ENCODE results near the gene TMPRSS5. TPM values are rescaled to one million over a fixed set of nuclear protein-coding genes. Genes with fewer than 3 reads are reported as not detected.

Gene TMPRSS5
- total and polyA plus RNA-seq, 3 donors from 2014 or later, result 1.4 to 2.2 (median 1.5) TPM

GRCh38 chr11:113730887-113731726 is 25.0 kb upstream of the TMPRSS5 start:
- Histone ChIP-seq H3K9me3 (no peaks in the 10 kb centered on the region), H3K4me3 (no peak overlapping the region), H3K4me1 (peaks cover 6% of the 10 kb centered on the region), H3K27ac (no peak overlapping the region), H3K36me3 (ENCODE audit: low read depth, missing control alignments) (no peaks in the 10 kb centered on the region), H3K27me3 (no peaks in the 10 kb centered on the region)
- 35 to 54% methylated on average over 4 of the region's 4 CpGs for WGBS, 2 donors
- intact Hi-C loops (cut with DNase I; ENCODE audit: low total_unique reads), result no loop called here
- TF ChIP-seq POLR2A (IDR thresholded peaks at IDR 0.05) (no peak), CTCF (IDR thresholded peaks at IDR 0.05) (peak in 1 of 3 experiments; percentile 37)
- DNase-seq, result peak; percentile 65

- WGBS, 2 donors, result 75 to 77% methylated on average over 5 of the region's 5 CpGs
Measured at GRCh38 chr11:113729456-113729855, 23.3 kb upstream of the TMPRSS5 start.

GRCh38 chr11:113728814-113729213 is 22.7 kb upstream of the TMPRSS5 start:
- Histone ChIP-seq H3K36me3 (ENCODE audit: low read depth, missing control alignments) (no peaks in the 10 kb centered on the region), H3K9me3 (no peaks in the 10 kb centered on the region), H3K4me1 (peaks cover 6% of the 10 kb centered on the region), H3K4me3 (no peak overlapping the region), H3K27me3 (no peaks in the 10 kb centered on the region), H3K27ac (no peak overlapping the region)
- TF ChIP-seq POLR2A (IDR thresholded peaks at IDR 0.05) (no peak), CTCF (IDR thresholded peaks at IDR 0.05) (no peak)
- no peak for DNase-seq
- intact Hi-C loops (cut with DNase I; ENCODE audit: low total_unique reads), result no loop called here
- 90 to 92% methylated on average over 3 of the region's 3 CpGs for WGBS, 2 donors

More at GRCh38 chr11:113729456-113729855, 23.3 kb upstream of the TMPRSS5 start:
- no peaks in the 10 kb centered on the region for H3K9me3 ChIP-seq
- H3K27me3 ChIP-seq, result no peaks in the 10 kb centered on the region
- H3K36me3 ChIP-seq (ENCODE audit: low read depth, missing control alignments), result no peaks in the 10 kb centered on the region
- no peak for TF ChIP-seq POLR2A (IDR thresholded peaks at IDR 0.05)
- no peak for TF ChIP-seq CTCF (IDR thresholded peaks at IDR 0.05)
- H3K4me1 ChIP-seq, result peaks cover 6% of the 10 kb centered on the region
- DNase-seq, result no peak
- intact Hi-C loops (cut with DNase I; ENCODE audit: low total_unique reads), result no loop called here
- H3K4me3 ChIP-seq, result no peak overlapping the region
- H3K27ac ChIP-seq, result no peak overlapping the region

GRCh38 chr11:113725913-113726312 is 19.8 kb upstream of the TMPRSS5 start:
- no peak overlapping the region for H3K27ac ChIP-seq
- H3K9me3 ChIP-seq, result no peaks in the 10 kb centered on the region
- intact Hi-C loops (cut with DNase I; ENCODE audit: low total_unique reads), result no loop called here
- H3K4me1 ChIP-seq, result peaks cover 12% of the 10 kb centered on the region
- WGBS, 2 donors, result 92 to 94% methylated on average over 3 of the region's 3 CpGs
- no peaks in the 10 kb centered on the region for H3K36me3 ChIP-seq (ENCODE audit: low read depth, missing control alignments)
- no peak for DNase-seq
- no peak for TF ChIP-seq POLR2A (IDR thresholded peaks at IDR 0.05)
- TF ChIP-seq CTCF (IDR thresholded peaks at IDR 0.05), result no peak
- H3K4me3 ChIP-seq, result no peak overlapping the region
- no peaks in the 10 kb centered on the region for H3K27me3 ChIP-seq

- no peak for DNase-seq
- Histone ChIP-seq H3K36me3 (ENCODE audit: low read depth, missing control alignments) (no peaks in the 10 kb centered on the region), H3K4me3 (no peak overlapping the region), H3K27ac (no peak overlapping the region), H3K27me3 (no peaks in the 10 kb centered on the region), H3K9me3 (no peaks in the 10 kb centered on the region), H3K4me1 (peaks cover 7% of the 10 kb centered on the region)
- TF ChIP-seq POLR2A (IDR thresholded peaks at IDR 0.05) (no peak), CTCF (IDR thresholded peaks at IDR 0.05) (no peak)
- intact Hi-C loops (cut with DNase I; ENCODE audit: low total_unique reads), result no loop called here
- 93 to 98% methylated on average over 5 of the region's 5 CpGs for WGBS, 2 donors
Measured at GRCh38 chr11:113725407-113725806, 19.3 kb upstream of the TMPRSS5 start.
